H1 (cell line): Measurements from ENCODE around the gene CCDC136. TPM values are rescaled to one million over a fixed set of nuclear protein-coding genes. Genes with fewer than 3 reads are reported as not detected.

Source experiments
- CHD1 ChIP-seq: IDR thresholded peaks from 2 replicates; pipeline ENCODE4 v1.6.1; 2012; ENCODE audit warnings: low read depth, low read length, improper control_type of control experiment
- HDAC2 ChIP-seq, 2 experiments: fragments of 300-600 bp in 1 of 2; sonication (generic) in 1 of 2; IDR thresholded peaks; 2 replicates each; pipeline ENCODE4 v1.6.1; 2011 to 2012; ENCODE audit warnings: low read depth in 2 of 2, low read length in 2 of 2, mild to moderate bottlenecking in 2 of 2, moderate library complexity in 2 of 2, borderline replicate concordance in 1 of 2, inconsistent platforms in 1 of 2
- RNF2 ChIP-seq: fragments of 200-900, 300-1000 bp; sonication (generic); IDR thresholded peaks from 2 replicates; pipeline ENCODE4 v1.7.1; 2016; ENCODE audit warnings: borderline replicate concordance, low read depth, mild to moderate bottlenecking, antibody characterized with exemption, low read length; ENCODE audit not compliant: poor library complexity, severe bottlenecking; ENCODE audit errors: missing control alignments
- polyA plus RNA-seq, 7 experiments: library from polyadenylated mRNA; depleted of rRNA in 3 of 7; stranded (reverse) in 5 of 7; unstranded in 2 of 7; fragments of >200 nt in 5 of 7; fragments of 200-250 nt in 2 of 7; gene quantifications; 1 replicate in 5 of 7; 2 replicates in 1 of 7; 4 replicates in 1 of 7; pipeline versions ENCODE4 v1.2.1 to v1.2.3, GENCODE V29; 2011 to 2013; ENCODE audit warnings: missing spikeins in 2 of 7, mixed read lengths in 2 of 7
- total RNA-seq: library from RNA; stranded (reverse); fragmentation: NEBNext Ultra II Directional; extraction: Animal tissue kit (Norgen Biotek cat#: 25700); gene quantifications from 2 replicates; pipeline ENCODE4 v1.2.1, GENCODE V29; 2021

The CCDC136 gene
- total and polyA plus RNA-seq, 2 of the 8 experiments (the other 6 are each of a cell fraction or from before 2014, with no cell fraction given), result 35.6 to 47.7 TPM

DNA sequence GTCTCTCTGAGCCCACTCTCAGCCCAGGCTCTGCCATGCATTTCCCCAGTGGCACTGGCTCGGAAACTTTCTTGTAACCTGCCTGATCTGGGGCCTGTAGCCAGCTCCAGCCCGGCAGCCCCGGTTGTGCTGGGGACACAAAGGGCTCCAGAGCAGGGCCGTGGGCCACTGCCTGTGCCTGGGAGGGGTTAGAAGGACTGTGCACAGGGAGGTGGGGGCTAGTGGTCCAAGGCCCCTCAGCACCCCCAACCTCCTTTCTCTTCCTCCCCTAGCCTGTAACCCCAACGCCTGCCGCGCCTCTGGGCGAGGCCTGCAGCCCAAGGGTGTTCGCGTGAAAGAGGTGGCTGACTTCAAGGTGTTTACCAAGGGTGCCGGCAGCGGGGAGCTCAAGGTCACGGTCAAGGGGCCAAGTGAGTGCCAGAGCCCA lies 48.0 kb downstream of the CCDC136 start (continued):
- TF ChIP-seq RNF2 (no peak), HDAC2 (IDR thresholded peaks at IDR 0.05; ENCODE audit: borderline replicate concordance in 1 of 2, low read depth in 2 of 2, low read length in 2 of 2) (no peak), CHD1 (no peak)
